Endothelial cell of umbilical vein (primary cell): ENCODE measurements around the gene PAX8. TPM values are rescaled to one million over a fixed set of nuclear protein-coding genes. Genes with fewer than 3 reads are reported as not detected.

Source experiments
- BruUV-seq: library from RNA; stranded (reverse); fragments of 400-500 nt; replicated peaks from 2 replicates; lab custom pipeline; 2021; lab: Mats Ljungman, UMichigan
- CTCF ChIA-PET: fragments of 300-600, 350-600 bp; sonication (Branson Sonifier 250); formaldehyde crosslinking; loops from one replicate; lab custom pipeline; 2021; ENCODE audit warnings: antibody characterized with exemption, inconsistent platforms; lab: Charles Lee
- POLR2A ChIA-PET: fragments of 300-600, 350-600 bp; sonication (Branson Sonifier 250); formaldehyde crosslinking; loops from one replicate; lab custom pipeline; 2021; ENCODE audit warnings: antibody characterized with exemption, inconsistent platforms; lab: Charles Lee
- DNase-seq: peaks from one replicate; pipeline ENCODE4 v3.0.0-alpha.2; 2011; ENCODE audit warnings: low read depth, low spot score
- FAIRE-seq: peaks from 2 replicates; lab custom pipeline; 2011; peaks lifted over from hg19 to GRCh38; lab: Jason Lieb, UNC
- H2AFZ ChIP-seq: 2 replicates; pipeline ENCODE4 v1.6.0; 2012; ENCODE audit warnings: low read depth, low read length, control low read depth, inconsistent platforms
- H3K27ac ChIP-seq: 2 replicates; pipeline ENCODE4 v1.5.1; 2011; ENCODE audit warnings: low read depth, mild to moderate bottlenecking, control low read depth, low read length, moderate library complexity; ENCODE audit not compliant: insufficient read depth
- H3K27me3 ChIP-seq, 2 experiments: 2 replicates each; pipeline versions ENCODE4 v1.6.0 to v1.6.1; 2011; ENCODE audit warnings: low read length in 2 of 2, mixed read lengths in 1 of 2; ENCODE audit not compliant: control insufficient read depth in 2 of 2, insufficient read depth in 2 of 2
- H3K36me3 ChIP-seq, 2 experiments: 2 replicates in 1 of 2; 3 replicates in 1 of 2; pipeline ENCODE4 v1.5.1; 2011; ENCODE audit warnings: low read length in 2 of 2, mild to moderate bottlenecking in 1 of 2, moderate library complexity in 1 of 2; ENCODE audit not compliant: control insufficient read depth in 2 of 2, insufficient read depth in 2 of 2; ENCODE audit errors: extremely low read depth in 1 of 2
- H3K4me1 ChIP-seq: 3 replicates; pipeline ENCODE4 v1.5.1; 2011; ENCODE audit warnings: mild to moderate bottlenecking, low read length; ENCODE audit not compliant: control insufficient read depth, insufficient read depth; ENCODE audit errors: extremely low read depth
- H3K4me2 ChIP-seq: 2 replicates; pipeline ENCODE4 v1.6.1; 2011; ENCODE audit warnings: low read length, control low read depth, mixed read lengths; ENCODE audit not compliant: insufficient read depth
- H3K4me3 ChIP-seq, 3 experiments: fragments of 200-600 bp in 1 of 3; sonication (generic), shearing (Covaris generic) in 1 of 3; replicated peaks in 1 of 3; 2 replicates each; pipeline ENCODE4 v1.5.1; 2011 to 2016; ENCODE audit warnings: control low read depth in 3 of 3, low read length in 3 of 3, mild to moderate bottlenecking in 2 of 3, inconsistent platforms in 1 of 3, low read depth in 1 of 3, moderate library complexity in 1 of 3; ENCODE audit not compliant: insufficient read depth in 1 of 3
- H3K79me2 ChIP-seq: 2 replicates; pipeline ENCODE4 v1.6.0; 2012; ENCODE audit warnings: low read length, inconsistent platforms; ENCODE audit not compliant: control insufficient read depth, insufficient read depth
- H3K9ac ChIP-seq: replicated peaks from 2 replicates; pipeline ENCODE3; 2011; ENCODE audit warnings: low read length, control low read depth; ENCODE audit not compliant: insufficient read depth; ENCODE audit errors: extremely low read depth
- H3K9me1 ChIP-seq: replicated peaks from 3 replicates; pipeline ENCODE4 v1.6.0; 2011; ENCODE audit warnings: mild to moderate bottlenecking, low read length; ENCODE audit not compliant: control insufficient read depth, insufficient read depth; ENCODE audit errors: extremely low read depth
- H3K9me3 ChIP-seq: replicated peaks from 2 replicates; pipeline ENCODE4 v1.5.1; 2012; ENCODE audit warnings: low read length, inconsistent platforms; ENCODE audit not compliant: control insufficient read depth, insufficient read depth
- H4K20me1 ChIP-seq: replicated peaks from 2 replicates; pipeline ENCODE3; 2011; ENCODE audit warnings: mild to moderate bottlenecking, low read length; ENCODE audit not compliant: control insufficient read depth, insufficient read depth; ENCODE audit errors: extremely low read depth
- CTCF ChIP-seq, 2 donors: IDR thresholded peaks; 1 replicate in 1 of 2; 2 replicates in 1 of 2; pipeline ENCODE4 v1.5.1; 2011; ENCODE audit warnings: low read length in 2 of 2, mild to moderate bottlenecking in 2 of 2, moderate library complexity in 2 of 2, control low read depth in 1 of 2, inconsistent platforms in 1 of 2, low read depth in 1 of 2; ENCODE audit not compliant: insufficient read depth in 1 of 2; ENCODE audit errors: extremely low read depth in 1 of 2
- EZH2 ChIP-seq: IDR thresholded peaks from 2 replicates; pipeline ENCODE4 v1.6.1; 2012; ENCODE audit warnings: borderline replicate concordance, low read depth, mild to moderate bottlenecking, moderate library complexity, low read length, inconsistent platforms; ENCODE audit not compliant: severe bottlenecking
- FOS ChIP-seq: IDR thresholded peaks from 2 replicates; pipeline ENCODE4 v1.6.1; 2011; ENCODE audit warnings: mild to moderate bottlenecking, low read length, moderate library complexity, borderline replicate concordance; ENCODE audit not compliant: insufficient read depth
- GATA2 ChIP-seq: IDR thresholded peaks from 2 replicates; pipeline ENCODE4 v1.7.0; 2011; ENCODE audit warnings: low read depth, mild to moderate bottlenecking, moderate library complexity, mixed read lengths, low read length; ENCODE audit not compliant: insufficient read length, insufficient read depth
- JUN ChIP-seq: IDR thresholded peaks from 2 replicates; pipeline ENCODE4 v1.6.1; 2011; ENCODE audit warnings: borderline replicate concordance, low read depth; ENCODE audit not compliant: insufficient read length, insufficient read depth
- MAX ChIP-seq: IDR thresholded peaks from 2 replicates; pipeline ENCODE4 v1.6.1; 2011; ENCODE audit not compliant: insufficient read depth, insufficient read length
- MYC ChIP-seq: IDR thresholded peaks from one replicate; pipeline ENCODE4 v1.6.1; 2011; ENCODE audit warnings: mild to moderate bottlenecking, low read depth, low read length
- POLR2A ChIP-seq: IDR thresholded peaks from 2 replicates; pipeline ENCODE4 v1.6.1; 2012; ENCODE audit warnings: low read depth, mild to moderate bottlenecking, control low read depth, low read length
- POLR2AphosphoS5 ChIP-seq: IDR thresholded peaks from 2 replicates; pipeline ENCODE4 v1.6.1; 2012; ENCODE audit warnings: low read depth, mild to moderate bottlenecking, control low read depth, low read length, moderate library complexity; ENCODE audit not compliant: insufficient read depth
- dilution Hi-C: fragments of 300-500 bp; cut with MboI; formaldehyde crosslinking; loops from one replicate; pipeline ENCODE4 v1.15.0; 2019; ENCODE audit warnings: low sequenced_read_pairs; ENCODE audit not compliant: extremely low pct_ligation_motif_present
- intact Hi-C: fragments of 100-400 bp; cut with micrococcal nuclease; formaldehyde crosslinking; loops from one replicate; pipeline ENCODE4 v1.10.0; 2022
- polyA plus RNA-seq, 4 experiments: library from polyadenylated mRNA; depleted of rRNA in 3 of 4; stranded (reverse) in 3 of 4; unstranded in 1 of 4; fragments of >200 nt; gene quantifications; 2 replicates each; pipeline versions ENCODE4 v1.2.1 to v1.2.3, GENCODE V29; 2011 to 2012; ENCODE audit warnings: missing spikeins in 1 of 4
- total RNA-seq: library from RNA; stranded (reverse); gene quantifications from 2 replicates; pipeline ENCODE4 v1.2.3, GENCODE V29; 2021

Gene PAX8
- total and polyA plus RNA-seq, 2 donors (not counting 3 experiments of a cell fraction or from before 2014, with no cell fraction given) = 0.22 to 0.62 TPM

- no peak overlapping the region for H3K4me3 ChIP-seq
- FAIRE-seq (no peak), DNase-seq (no peak)
- H3K4me2 ChIP-seq = no peak overlapping the region
- BruUV-seq = no TSS peak
- dilution Hi-C loops (no loop called here), intact Hi-C loops (no loop called here)
- no peaks in the 10 kb centered on the region for H3K9me3 ChIP-seq
- POLR2A ChIA-PET = no interaction called here
- H3K79me2 ChIP-seq = no peaks in the 10 kb centered on the region
- CTCF ChIA-PET = interaction anchor here (8.0 kb wide), 1 partner anchor 13 kb away, joined by 122 read pairs; no protein-coding TSS in a partner anchor
- H3K27ac ChIP-seq = no peak overlapping the region
- H3K36me3 ChIP-seq = no peaks in the 10 kb centered on the region
- TF ChIP-seq GATA2 (no peak), POLR2A (no peak), POLR2AphosphoS5 (no peak), EZH2 (no peak), MAX (no peak), FOS (no peak), JUN (no peak), MYC (no peak), CTCF (IDR thresholded peaks at IDR 0.05; ENCODE audit: extremely low read depth in 1 of 2, insufficient read depth in 1 of 2, low read depth in 1 of 2, low read length in 2 of 2) (no peak)
- H3K27me3 ChIP-seq = peaks cover 0 to 3% of the 10 kb centered on the region in 2 experiments
- no peak overlapping the region for H2AFZ ChIP-seq
- H3K9me1 ChIP-seq = no peaks in the 10 kb centered on the region
- H3K4me1 ChIP-seq = peaks cover 16% of the 10 kb centered on the region
- no peaks in the 10 kb centered on the region for H4K20me1 ChIP-seq
- H3K9ac ChIP-seq = no peak overlapping the region
Observed at GRCh38 chr2:113215056-113215455, 63.7 kb downstream of the PAX8 start.
